NCI-H1436 treated with DMSO at 0.1 percent for 48 hours (cell line): ENCODE results near the gene ZNF566.

Experiments used
- DNase-seq: peaks from one replicate; lab custom pipeline; 2025; lab: John Stamatoyannopoulos, UW

Gene ZNF566

GRCh38 chr19:36441339-36441738, 48.0 kb downstream of the ZNF566 start:
- DNase-seq = no peak

GRCh38 chr19:36436531-36436930, 52.8 kb downstream of the ZNF566 start:
- no peak for DNase-seq

- DNase-seq = no peak
Measured at GRCh38 chr19:36423925-36424324, 65.4 kb downstream of the ZNF566 start.

- no peak for DNase-seq
Measured at GRCh38 chr19:36421749-36422481, 67.4 kb downstream of the ZNF566 start.

- no peak for DNase-seq
Measured at GRCh38 chr19:36420961-36421748, 68.2 kb downstream of the ZNF566 start.

- DNase-seq = peak; percentile 24
Measured at GRCh38 chr19:36418287-36419001, 70.9 kb downstream of the ZNF566 start, which contains the start of gene ZFP82. Gene ZFP82, minus strand, starts transcription at chr19:36418644. Its CDS starts 8,855 bp downstream, at chr19:36409789.

- DNase-seq = no peak
Measured at GRCh38 chr19:36417752-36418286, 71.5 kb downstream of the ZNF566 start.

- no peak for DNase-seq
Measured at GRCh38 chr19:36409841-36410240, 79.5 kb downstream of the ZNF566 start.

- DNase-seq = no peak
Measured at GRCh38 chr19:36408101-36408500, 81.3 kb downstream of the ZNF566 start.

GRCh38 chr19:36404498-36404897, 84.9 kb downstream of the ZNF566 start:
- no peak for DNase-seq

- DNase-seq = no peak
Measured at GRCh38 chr19:36401475-36401874, 87.9 kb downstream of the ZNF566 start.

GRCh38 chr19:36398571-36398970, 90.8 kb downstream of the ZNF566 start:
- DNase-seq = no peak
